SK-N-SH treated with all-trans-retinoic acid at 6 μM for 48 hours (cell line): Measurements from ENCODE around the gene CDX1.

ENCODE experiments used
- CREB5 ChIP-seq: fragments of 250-450 bp; sonication (Bioruptor Pico); IDR thresholded peaks from 2 replicates; pipeline ENCODE4 v1.5.1; 2020; ENCODE audit warnings: low read depth, mild to moderate bottlenecking, moderate library complexity
- ESRRG ChIP-seq: fragments of 250-450 bp; sonication (Bioruptor Pico); IDR thresholded peaks from 2 replicates; pipeline ENCODE4 v1.6.1; 2021; ENCODE audit warnings: mild to moderate bottlenecking
- PATZ1 ChIP-seq: fragments of 250-450 bp; sonication (Bioruptor Pico); IDR thresholded peaks from 2 replicates; pipeline ENCODE4 v1.8.0; 2020; ENCODE audit warnings: mild to moderate bottlenecking, moderate library complexity, borderline replicate concordance
- ZC3H10 ChIP-seq: fragments of 250-450 bp; sonication (Bioruptor Pico); IDR thresholded peaks from 2 replicates; pipeline ENCODE4 v1.5.1; 2021; ENCODE audit warnings: mild to moderate bottlenecking, moderate library complexity

GRCh38 chr5:150153483-150153882 lies 13.1 kb upstream of the CDX1 start:
- TF ChIP-seq ZC3H10 (no peak), ESRRG (CRISPR knock-in tag) (no peak), CREB5 (CRISPR knock-in tag) (no peak), PATZ1 (CRISPR knock-in tag) (no peak)
